T-helper 1 cell treated with Interleukin-12 subunit alpha and Interleukin-12 subunit beta and Interleukin-4 antibody, amounts not matched to agents 30 μg/mL and 1 μg/mL, for 36 hours (primary cell): ENCODE measurements around the gene EIF3D.
"Not testable (repeated sequence)": the region's sequence is repeated elsewhere in the genome, so short reads cannot be mapped to it uniquely, and the experiment has no call there.

ENCODE experiments used
- H3K27ac Mint-ChIP-seq: one replicate; pipeline ENCODE4 v1.8.0; 2021; ENCODE audit warnings: mild to moderate bottlenecking, mixed read lengths
- H3K27me3 Mint-ChIP-seq: one replicate; pipeline ENCODE4 v1.8.0; 2021; ENCODE audit warnings: low read depth, mixed read lengths
- H3K36me3 Mint-ChIP-seq: one replicate; pipeline ENCODE4 v1.8.0; 2021; ENCODE audit warnings: low read depth, mixed read lengths
- H3K4me1 Mint-ChIP-seq: one replicate; pipeline ENCODE4 v1.8.0; 2021; ENCODE audit warnings: low read depth, mixed read lengths
- H3K4me3 Mint-ChIP-seq: one replicate; pipeline ENCODE4 v1.8.0; 2021; ENCODE audit warnings: mild to moderate bottlenecking, moderate library complexity, mixed read lengths
- H3K9me3 Mint-ChIP-seq: one replicate; pipeline ENCODE4 v1.8.0; 2021; ENCODE audit warnings: mixed read lengths

Gene EIF3D

GRCh38 chr22:36538529-36538928 lies 9.6 kb upstream of the EIF3D start:
- Mint-ChIP-seq H3K27me3 (no peaks in the 10 kb centered on the region), H3K4me1 (peaks cover 11% of the 10 kb centered on the region), H3K9me3 (no peaks in the 10 kb centered on the region), H3K36me3 (peaks cover 2% of the 10 kb centered on the region), H3K27ac (no peak overlapping the region), H3K4me3 (no peak overlapping the region)

DNA sequence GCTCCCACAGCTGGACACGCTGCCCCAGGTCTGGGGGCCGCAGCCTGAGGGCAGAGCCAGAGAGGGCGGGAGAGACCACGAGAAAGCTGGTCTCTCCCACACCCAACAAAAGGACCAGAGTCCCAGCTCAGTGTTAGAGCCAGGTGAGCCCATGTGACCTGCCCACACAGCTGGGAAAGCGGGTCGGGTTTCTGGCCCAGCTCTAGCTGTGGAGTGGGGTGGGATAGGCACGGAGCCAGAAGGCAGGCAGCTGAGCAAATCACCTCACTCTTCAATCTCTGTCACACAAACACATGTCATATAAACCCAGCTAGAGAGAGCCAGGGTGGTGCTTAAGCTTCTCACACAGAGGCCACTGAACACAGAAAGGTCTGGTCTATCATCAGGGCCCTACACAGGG lies 7.8 kb upstream of the EIF3D start:
- Mint-ChIP-seq H3K4me3 (no peak overlapping the region), H3K36me3 (no peaks in the 10 kb centered on the region), H3K4me1 (peaks cover 6% of the 10 kb centered on the region), H3K9me3 (no peaks in the 10 kb centered on the region), H3K27me3 (no peaks in the 10 kb centered on the region), H3K27ac (no peak overlapping the region)

GRCh38 chr22:36533320-36533719 lies 4.4 kb upstream of the EIF3D start:
- not testable (repeated sequence) for H3K9me3 Mint-ChIP-seq, H3K27ac Mint-ChIP-seq, H3K36me3 Mint-ChIP-seq, H3K4me3 Mint-ChIP-seq, H3K27me3 Mint-ChIP-seq, H3K4me1 Mint-ChIP-seq

- H3K4me1 Mint-ChIP-seq: peaks cover 7% of the 10 kb centered on the region
Observed at GRCh38 chr22:36532466-36532865, 3.5 kb upstream of the EIF3D start.

DNA sequence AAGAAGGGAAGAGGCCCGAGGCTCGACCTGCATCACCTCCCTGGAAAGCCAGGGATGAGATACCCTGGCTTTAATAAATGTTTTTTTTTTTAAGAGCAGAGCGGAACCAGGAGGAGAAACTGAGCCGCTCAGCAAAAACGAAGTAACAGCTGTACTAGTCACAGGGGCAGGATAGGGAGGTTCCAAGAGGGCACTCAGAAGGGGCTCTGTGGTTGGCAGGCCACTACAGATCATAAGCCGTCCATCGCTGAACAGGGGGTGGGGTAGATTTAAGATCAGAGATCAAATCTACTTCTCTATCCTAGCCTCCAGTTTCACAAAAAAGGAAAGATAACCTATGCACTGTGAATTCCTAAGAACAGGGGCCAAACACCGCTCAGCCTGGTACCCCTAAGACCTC lies 625 bp downstream of the EIF3D start:
- Mint-ChIP-seq H3K36me3 (peaks cover 33% of the 10 kb centered on the region), H3K27me3 (no peaks in the 10 kb centered on the region), H3K4me3 (peak overlapping the region; percentile 88), H3K9me3 (no peaks in the 10 kb centered on the region), H3K27ac (peak overlapping the region; percentile 98), H3K4me1 (peaks cover 23% of the 10 kb centered on the region)

More at GRCh38 chr22:36532466-36532865, 3.5 kb upstream of the EIF3D start:
- H3K36me3 Mint-ChIP-seq: peaks cover 2% of the 10 kb centered on the region
- no peaks in the 10 kb centered on the region for H3K27me3 Mint-ChIP-seq
- H3K4me3 Mint-ChIP-seq: no peak overlapping the region
- no peak overlapping the region for H3K27ac Mint-ChIP-seq
- no peaks in the 10 kb centered on the region for H3K9me3 Mint-ChIP-seq

DNA sequence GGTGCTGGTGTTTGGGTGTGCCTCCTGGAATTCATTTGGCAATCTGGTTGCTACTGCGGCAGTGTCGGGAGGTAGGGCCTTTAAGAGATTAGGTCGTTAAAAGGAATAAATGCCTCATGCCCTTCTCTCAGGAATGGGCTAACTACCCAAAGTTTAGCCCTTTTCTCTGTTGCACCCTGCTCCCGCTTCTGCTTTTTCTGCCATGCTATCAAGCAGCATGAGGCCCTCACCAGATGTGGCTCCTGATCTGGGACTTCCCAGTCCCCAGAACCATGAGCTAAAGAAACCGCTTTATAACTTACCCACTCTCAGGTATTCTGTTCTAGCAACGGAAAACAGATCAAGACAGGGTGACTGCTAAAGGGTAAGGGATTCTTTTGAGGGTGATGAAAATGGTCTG lies 6.3 kb downstream of the EIF3D start:
- no peaks in the 10 kb centered on the region for H3K27me3 Mint-ChIP-seq
- H3K27ac Mint-ChIP-seq: no peak overlapping the region
- H3K36me3 Mint-ChIP-seq: peaks cover 68% of the 10 kb centered on the region
- no peak overlapping the region for H3K4me3 Mint-ChIP-seq
- H3K9me3 Mint-ChIP-seq: no peaks in the 10 kb centered on the region
- peaks cover 19% of the 10 kb centered on the region for H3K4me1 Mint-ChIP-seq

- no peaks in the 10 kb centered on the region for H3K9me3 Mint-ChIP-seq
- H3K27ac Mint-ChIP-seq: no peak overlapping the region
- H3K36me3 Mint-ChIP-seq: peaks cover 69% of the 10 kb centered on the region
- H3K27me3 Mint-ChIP-seq: no peaks in the 10 kb centered on the region
- H3K4me1 Mint-ChIP-seq: peaks cover 7% of the 10 kb centered on the region
- H3K4me3 Mint-ChIP-seq: no peak overlapping the region
Observed at GRCh38 chr22:36520423-36520822, 8.5 kb downstream of the EIF3D start.

DNA sequence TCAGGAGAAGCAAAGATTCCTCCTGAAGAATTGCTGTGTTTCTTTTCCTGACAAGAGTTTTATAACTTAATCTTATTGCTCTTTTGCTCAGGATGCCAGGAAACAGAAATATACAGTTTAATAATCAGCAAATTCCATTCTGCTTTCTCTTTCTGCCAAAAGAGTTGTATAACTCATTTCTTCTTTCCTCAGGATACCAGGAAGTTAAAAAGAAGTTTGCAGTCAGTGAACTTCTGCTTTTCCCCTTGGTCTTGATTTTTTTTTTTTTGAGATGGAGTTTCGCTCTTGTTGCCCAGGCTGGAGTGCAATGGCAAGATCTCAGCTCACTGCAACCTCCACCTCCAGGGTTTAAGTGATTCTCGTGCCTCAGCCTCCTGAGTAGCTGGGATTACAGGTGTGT lies 9.1 kb downstream of the EIF3D start:
- H3K27me3 Mint-ChIP-seq, H3K4me1 Mint-ChIP-seq, H3K4me3 Mint-ChIP-seq, H3K9me3 Mint-ChIP-seq, H3K27ac Mint-ChIP-seq: not testable (repeated sequence)
- peaks cover 68% of the 10 kb centered on the region for H3K36me3 Mint-ChIP-seq

GRCh38 chr22:36514766-36515165 lies 14.2 kb downstream of the EIF3D start:
- no peaks in the 10 kb centered on the region for H3K9me3 Mint-ChIP-seq

DNA sequence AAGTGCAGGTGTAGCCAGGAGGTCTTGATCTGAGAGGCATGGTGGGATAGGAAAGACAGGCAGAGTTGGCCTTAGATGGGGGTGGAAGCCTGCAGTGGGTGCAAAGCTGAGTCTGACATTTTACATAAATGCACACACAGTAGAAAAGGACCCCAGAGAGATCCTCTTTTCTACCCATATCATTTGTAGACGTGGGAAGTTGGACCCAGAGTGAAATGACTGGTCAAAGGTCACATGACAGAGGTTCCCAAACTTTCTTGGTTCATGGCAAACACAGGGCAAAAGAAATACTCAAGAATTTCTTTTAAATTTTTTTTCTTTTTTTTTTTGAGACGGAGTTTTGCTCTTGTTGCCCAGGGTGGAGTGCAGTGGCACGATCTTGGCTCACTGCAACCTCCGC lies 16.0 kb downstream of the EIF3D start:
- no peaks in the 10 kb centered on the region for H3K27me3 Mint-ChIP-seq
- H3K27ac Mint-ChIP-seq: no peak overlapping the region
- H3K4me1 Mint-ChIP-seq: peaks cover 7% of the 10 kb centered on the region
- no peak overlapping the region for H3K4me3 Mint-ChIP-seq
- H3K9me3 Mint-ChIP-seq: no peaks in the 10 kb centered on the region
- peaks cover 55% of the 10 kb centered on the region for H3K36me3 Mint-ChIP-seq

More at GRCh38 chr22:36514766-36515165, 14.2 kb downstream of the EIF3D start:
- no peak overlapping the region for H3K4me3 Mint-ChIP-seq
- H3K27ac Mint-ChIP-seq: no peak overlapping the region
- H3K4me1 Mint-ChIP-seq: peaks cover 7% of the 10 kb centered on the region
- H3K27me3 Mint-ChIP-seq: no peaks in the 10 kb centered on the region
- peaks cover 67% of the 10 kb centered on the region for H3K36me3 Mint-ChIP-seq

DNA sequence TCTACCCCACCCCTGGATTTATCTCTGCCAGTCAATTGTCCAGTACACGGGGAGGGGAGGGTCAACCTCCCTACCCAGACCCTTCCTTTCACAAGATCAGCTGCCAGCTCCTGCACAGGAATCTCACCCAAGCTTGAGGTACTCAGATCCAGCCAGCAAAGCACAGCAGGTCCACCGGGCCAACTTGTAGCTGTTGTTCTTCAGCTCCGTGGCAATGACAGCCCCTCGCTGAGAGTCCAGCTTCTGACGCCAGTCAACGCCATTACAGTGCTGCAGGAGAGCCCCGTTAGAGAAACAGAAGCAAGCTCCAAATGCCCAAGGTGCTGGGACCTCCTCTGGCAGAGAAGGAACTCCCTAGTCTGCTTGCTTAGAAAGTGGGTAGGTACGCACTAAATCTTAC lies 16.6 kb downstream of the EIF3D start:
- Mint-ChIP-seq H3K9me3 (no peaks in the 10 kb centered on the region), H3K27ac (no peak overlapping the region), H3K4me1 (peaks cover 11% of the 10 kb centered on the region), H3K27me3 (no peaks in the 10 kb centered on the region), H3K4me3 (no peak overlapping the region), H3K36me3 (peaks cover 54% of the 10 kb centered on the region)

DNA sequence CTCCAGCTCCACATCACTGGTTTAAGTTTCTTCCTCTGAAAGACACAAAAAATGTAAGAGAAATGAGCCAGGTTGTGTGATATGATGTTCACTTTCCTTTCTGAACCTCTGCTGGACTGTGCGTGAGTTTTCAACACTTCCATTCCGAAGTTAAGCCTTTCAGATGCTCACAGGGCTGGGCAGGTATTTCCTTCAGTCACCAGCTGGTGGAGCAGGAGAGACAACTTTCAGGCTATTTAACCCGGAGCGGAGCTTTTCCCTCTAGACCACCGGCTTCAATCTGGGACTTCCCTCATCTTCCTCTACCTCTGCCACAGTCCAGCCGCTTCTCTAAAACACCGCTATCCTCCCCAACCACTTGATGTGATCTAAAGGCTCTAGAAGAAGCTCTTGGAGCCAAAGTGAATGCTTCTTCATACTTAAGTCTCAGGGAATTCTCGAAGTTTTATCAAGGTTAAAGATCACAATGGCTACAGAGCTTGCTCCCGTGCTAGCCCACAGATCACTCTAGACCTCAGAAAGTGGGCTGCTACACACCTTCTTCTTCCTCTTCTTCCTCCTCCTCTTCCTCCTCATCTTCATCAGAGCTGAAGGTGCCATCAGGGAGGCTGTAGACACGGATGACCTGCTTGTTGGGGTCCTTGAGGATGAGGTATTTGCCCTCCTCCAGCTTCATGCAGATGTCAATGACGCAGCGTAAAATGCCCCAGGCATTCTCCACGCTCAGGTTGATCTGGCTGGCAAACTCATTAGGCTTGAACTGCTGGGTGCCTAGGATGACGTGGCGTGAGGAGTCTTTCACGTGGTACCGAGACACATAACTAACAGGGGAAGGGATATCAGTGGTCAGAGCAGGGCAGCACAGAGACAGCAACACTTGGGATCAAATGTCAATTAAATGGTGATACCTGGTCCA lies 17.7 kb downstream of the EIF3D start:
- Mint-ChIP-seq H3K4me3 (no peak overlapping the region), H3K27me3 (no peaks in the 10 kb centered on the region), H3K36me3 (peaks cover 44% of the 10 kb centered on the region), H3K9me3 (no peaks in the 10 kb centered on the region), H3K4me1 (peaks cover 12% of the 10 kb centered on the region), H3K27ac (no peak overlapping the region)

- H3K27me3 Mint-ChIP-seq: no peaks in the 10 kb centered on the region
- H3K36me3 Mint-ChIP-seq: peaks cover 36% of the 10 kb centered on the region
- no peak overlapping the region for H3K27ac Mint-ChIP-seq
Observed at GRCh38 chr22:36510384-36510783, 18.6 kb downstream of the EIF3D start.

DNA sequence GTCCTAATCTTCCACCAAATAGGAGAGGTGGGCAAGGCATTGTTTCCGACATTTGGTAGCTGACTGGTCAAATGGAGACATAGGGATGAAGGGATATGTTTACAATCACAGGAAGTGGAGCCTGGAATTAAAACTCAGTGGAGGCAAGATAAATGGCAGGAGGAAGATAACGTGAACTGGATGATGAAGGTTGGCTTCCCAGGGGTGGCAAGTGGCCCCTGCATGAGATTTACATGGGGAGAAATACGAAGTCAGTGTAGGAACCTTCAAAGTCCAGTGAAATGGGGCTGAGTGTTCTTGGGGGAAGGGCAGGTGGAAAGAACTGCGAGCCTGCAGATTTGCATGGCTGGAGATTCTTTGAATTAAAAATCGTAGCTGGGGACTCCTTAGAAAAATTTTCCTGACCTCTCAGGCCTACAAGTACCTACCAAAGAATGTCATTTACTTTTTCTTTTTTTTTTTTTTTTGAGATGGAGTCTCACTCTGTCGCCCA lies 21.4 kb downstream of the EIF3D start:
- no peaks in the 10 kb centered on the region for H3K9me3 Mint-ChIP-seq
- H3K36me3 Mint-ChIP-seq: peaks cover 18% of the 10 kb centered on the region
- H3K4me1 Mint-ChIP-seq: peaks cover 13% of the 10 kb centered on the region
- H3K27me3 Mint-ChIP-seq: no peaks in the 10 kb centered on the region
- H3K27ac Mint-ChIP-seq: no peak overlapping the region
- H3K4me3 Mint-ChIP-seq: peak overlapping the region; percentile 47

More at GRCh38 chr22:36510384-36510783, 18.6 kb downstream of the EIF3D start:
- Mint-ChIP-seq H3K9me3 (no peaks in the 10 kb centered on the region), H3K4me1 (peaks cover 12% of the 10 kb centered on the region), H3K4me3 (no peak overlapping the region)
